SK-N-SH treated with all-trans-retinoic acid at 6 μM for 48 hours (cell line): ENCODE results near the gene DHRS12.
A peak's percentile ranks its signal among the peaks of the same experiment; 100 is the strongest.

Experiments used
- ATAC-seq: fragments of 200-7000 bp; cut with Tn5 transposase; 3 replicates; pipeline ENCODE4 v1.9.1; 2020; ENCODE audit warnings: mild to moderate bottlenecking, moderate library complexity
- ARNTL ChIP-seq: fragments of 450-650 bp; formaldehyde crosslinking; IDR thresholded peaks from 2 replicates; pipeline ENCODE4 v1.5.0; 2020; ENCODE audit warnings: low read depth, mild to moderate bottlenecking, moderate library complexity, borderline replicate concordance
- BACH2 ChIP-seq: fragments of 250-450 bp; sonication (Bioruptor Pico); IDR thresholded peaks from 2 replicates; pipeline ENCODE4 v1.9.0; 2021; ENCODE audit warnings: mild to moderate bottlenecking, borderline replicate concordance
- CSDC2 ChIP-seq: fragments of 250-450 bp; sonication (Bioruptor Pico); IDR thresholded peaks from 2 replicates; pipeline ENCODE4 v1.5.0; 2020; ENCODE audit warnings: mild to moderate bottlenecking, moderate library complexity
- ESRRG ChIP-seq: fragments of 250-450 bp; sonication (Bioruptor Pico); IDR thresholded peaks from 2 replicates; pipeline ENCODE4 v1.6.1; 2021; ENCODE audit warnings: mild to moderate bottlenecking
- GLIS3 ChIP-seq: fragments of 250-450 bp; sonication (Bioruptor Pico); IDR thresholded peaks from 2 replicates; pipeline ENCODE4 v1.5.0; 2020; ENCODE audit warnings: mild to moderate bottlenecking, moderate library complexity
- ISL1 ChIP-seq: fragments of 250-450 bp; sonication (Bioruptor Pico); IDR thresholded peaks from 2 replicates; pipeline ENCODE4 v2.1.2; 2022; ENCODE audit warnings: mild to moderate bottlenecking, moderate library complexity
- POU6F1 ChIP-seq: fragments of 250-450 bp; sonication (Bioruptor Pico); IDR thresholded peaks from 2 replicates; pipeline ENCODE4 v1.8.0; 2021; ENCODE audit warnings: low read depth, mild to moderate bottlenecking, moderate library complexity, borderline replicate concordance
- PPARA ChIP-seq: fragments of 250-450 bp; sonication (Bioruptor Pico); IDR thresholded peaks from 2 replicates; pipeline ENCODE4 v1.5.0; 2020; ENCODE audit warnings: mild to moderate bottlenecking, borderline replicate concordance
- RARB ChIP-seq: fragments of 250-450 bp; sonication (Bioruptor Pico); IDR thresholded peaks from 2 replicates; pipeline ENCODE4 v1.8.0; 2021; ENCODE audit warnings: mild to moderate bottlenecking, moderate library complexity
- SNAI2 ChIP-seq: fragments of 250-450 bp; sonication (Bioruptor Pico); IDR thresholded peaks from 2 replicates; pipeline ENCODE4 v1.5.0; 2020; ENCODE audit warnings: mild to moderate bottlenecking, moderate library complexity
- TCF4 ChIP-seq: fragments of 250-450 bp; sonication (Bioruptor Pico); IDR thresholded peaks from 2 replicates; pipeline ENCODE4 v1.8.0; 2021; ENCODE audit warnings: mild to moderate bottlenecking, moderate library complexity, borderline replicate concordance
- TOX ChIP-seq: fragments of 250-450 bp; sonication (Bioruptor Pico); IDR thresholded peaks from 2 replicates; pipeline ENCODE4 v1.8.0; 2021; ENCODE audit warnings: mild to moderate bottlenecking, moderate library complexity, borderline replicate concordance
- ZC3H10 ChIP-seq: fragments of 250-450 bp; sonication (Bioruptor Pico); IDR thresholded peaks from 2 replicates; pipeline ENCODE4 v1.5.1; 2021; ENCODE audit warnings: mild to moderate bottlenecking, moderate library complexity
- ZFP3 ChIP-seq: fragments of 250-450 bp; sonication (Bioruptor Pico); IDR thresholded peaks from 2 replicates; pipeline ENCODE4 v1.5.0; 2020; ENCODE audit warnings: mild to moderate bottlenecking, moderate library complexity
- ZNF565 ChIP-seq: fragments of 450-650 bp; formaldehyde crosslinking; conservative IDR thresholded peaks from 2 replicates; pipeline ENCODE4 v1.5.0; 2020; ENCODE audit warnings: low read depth, mild to moderate bottlenecking, moderate library complexity
- ZNF70 ChIP-seq: fragments of 450-650 bp; formaldehyde crosslinking; IDR thresholded peaks from 2 replicates; pipeline ENCODE4 v1.5.0; 2020; ENCODE audit warnings: mild to moderate bottlenecking, moderate library complexity
- ZNF8 ChIP-seq: fragments of 450-650 bp; formaldehyde crosslinking; IDR thresholded peaks from 2 replicates; pipeline ENCODE4 v1.5.0; 2020; ENCODE audit warnings: mild to moderate bottlenecking, moderate library complexity
- TF ChIP-seq, protein P1 (sequence below): fragments of 250-450 bp; sonication (Bioruptor Pico); IDR thresholded peaks from 2 replicates; pipeline ENCODE4 v1.5.0; 2020; ENCODE audit warnings: mild to moderate bottlenecking, moderate library complexity
- TF ChIP-seq, protein P2 (sequence below): fragments of 250-450 bp; sonication (Bioruptor Pico); IDR thresholded peaks from 2 replicates; pipeline ENCODE4 v1.8.0; 2020; ENCODE audit warnings: mild to moderate bottlenecking, moderate library complexity, borderline replicate concordance
- TF ChIP-seq, protein P3 (sequence below): fragments of 250-450 bp; sonication (Bioruptor Pico); IDR thresholded peaks from 2 replicates; pipeline ENCODE4 v1.5.1; 2021; ENCODE audit warnings: mild to moderate bottlenecking, moderate library complexity
- TF ChIP-seq, protein P4 (sequence below): fragments of 250-450 bp; sonication (Bioruptor Pico); IDR thresholded peaks from 2 replicates; pipeline ENCODE4 v1.5.1; 2020; ENCODE audit warnings: low read depth, mild to moderate bottlenecking, moderate library complexity

DHRS12 gene

GRCh38 chr13:51833980-51834379 is 30.0 kb upstream of the DHRS12 start:
- ATAC-seq = no peak
- TF ChIP-seq ZNF565 (no peak), TCF4 (no peak), ESRRG (CRISPR knock-in tag) (no peak), ZNF8 (CRISPR knock-in tag) (no peak), ARNTL (CRISPR knock-in tag) (no peak), POU6F1 (no peak), ISL1 (CRISPR knock-in tag) (no peak), SNAI2 (no peak), BACH2 (CRISPR knock-in tag) (no peak), TOX (CRISPR knock-in tag) (no peak), ZC3H10 (CRISPR knock-in tag) (no peak), PPARA (no peak), ZNF70 (CRISPR knock-in tag) (no peak), GLIS3 (CRISPR knock-in tag) (no peak)
- TF ChIP-seq, protein P1, sequence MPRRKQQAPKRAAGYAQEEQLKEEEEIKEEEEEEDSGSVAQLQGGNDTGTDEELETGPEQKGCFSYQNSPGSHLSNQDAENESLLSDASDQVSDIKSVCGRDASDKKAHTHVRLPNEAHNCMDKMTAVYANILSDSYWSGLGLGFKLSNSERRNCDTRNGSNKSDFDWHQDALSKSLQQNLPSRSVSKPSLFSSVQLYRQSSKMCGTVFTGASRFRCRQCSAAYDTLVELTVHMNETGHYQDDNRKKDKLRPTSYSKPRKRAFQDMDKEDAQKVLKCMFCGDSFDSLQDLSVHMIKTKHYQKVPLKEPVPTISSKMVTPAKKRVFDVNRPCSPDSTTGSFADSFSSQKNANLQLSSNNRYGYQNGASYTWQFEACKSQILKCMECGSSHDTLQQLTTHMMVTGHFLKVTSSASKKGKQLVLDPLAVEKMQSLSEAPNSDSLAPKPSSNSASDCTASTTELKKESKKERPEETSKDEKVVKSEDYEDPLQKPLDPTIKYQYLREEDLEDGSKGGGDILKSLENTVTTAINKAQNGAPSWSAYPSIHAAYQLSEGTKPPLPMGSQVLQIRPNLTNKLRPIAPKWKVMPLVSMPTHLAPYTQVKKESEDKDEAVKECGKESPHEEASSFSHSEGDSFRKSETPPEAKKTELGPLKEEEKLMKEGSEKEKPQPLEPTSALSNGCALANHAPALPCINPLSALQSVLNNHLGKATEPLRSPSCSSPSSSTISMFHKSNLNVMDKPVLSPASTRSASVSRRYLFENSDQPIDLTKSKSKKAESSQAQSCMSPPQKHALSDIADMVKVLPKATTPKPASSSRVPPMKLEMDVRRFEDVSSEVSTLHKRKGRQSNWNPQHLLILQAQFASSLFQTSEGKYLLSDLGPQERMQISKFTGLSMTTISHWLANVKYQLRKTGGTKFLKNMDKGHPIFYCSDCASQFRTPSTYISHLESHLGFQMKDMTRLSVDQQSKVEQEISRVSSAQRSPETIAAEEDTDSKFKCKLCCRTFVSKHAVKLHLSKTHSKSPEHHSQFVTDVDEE = no peak
- TF ChIP-seq, protein P2, sequence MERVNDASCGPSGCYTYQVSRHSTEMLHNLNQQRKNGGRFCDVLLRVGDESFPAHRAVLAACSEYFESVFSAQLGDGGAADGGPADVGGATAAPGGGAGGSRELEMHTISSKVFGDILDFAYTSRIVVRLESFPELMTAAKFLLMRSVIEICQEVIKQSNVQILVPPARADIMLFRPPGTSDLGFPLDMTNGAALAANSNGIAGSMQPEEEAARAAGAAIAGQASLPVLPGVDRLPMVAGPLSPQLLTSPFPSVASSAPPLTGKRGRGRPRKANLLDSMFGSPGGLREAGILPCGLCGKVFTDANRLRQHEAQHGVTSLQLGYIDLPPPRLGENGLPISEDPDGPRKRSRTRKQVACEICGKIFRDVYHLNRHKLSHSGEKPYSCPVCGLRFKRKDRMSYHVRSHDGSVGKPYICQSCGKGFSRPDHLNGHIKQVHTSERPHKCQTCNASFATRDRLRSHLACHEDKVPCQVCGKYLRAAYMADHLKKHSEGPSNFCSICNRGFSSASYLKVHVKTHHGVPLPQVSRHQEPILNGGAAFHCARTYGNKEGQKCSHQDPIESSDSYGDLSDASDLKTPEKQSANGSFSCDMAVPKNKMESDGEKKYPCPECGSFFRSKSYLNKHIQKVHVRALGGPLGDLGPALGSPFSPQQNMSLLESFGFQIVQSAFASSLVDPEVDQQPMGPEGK (CRISPR knock-in tag) = no peak
- TF ChIP-seq, protein P3, sequence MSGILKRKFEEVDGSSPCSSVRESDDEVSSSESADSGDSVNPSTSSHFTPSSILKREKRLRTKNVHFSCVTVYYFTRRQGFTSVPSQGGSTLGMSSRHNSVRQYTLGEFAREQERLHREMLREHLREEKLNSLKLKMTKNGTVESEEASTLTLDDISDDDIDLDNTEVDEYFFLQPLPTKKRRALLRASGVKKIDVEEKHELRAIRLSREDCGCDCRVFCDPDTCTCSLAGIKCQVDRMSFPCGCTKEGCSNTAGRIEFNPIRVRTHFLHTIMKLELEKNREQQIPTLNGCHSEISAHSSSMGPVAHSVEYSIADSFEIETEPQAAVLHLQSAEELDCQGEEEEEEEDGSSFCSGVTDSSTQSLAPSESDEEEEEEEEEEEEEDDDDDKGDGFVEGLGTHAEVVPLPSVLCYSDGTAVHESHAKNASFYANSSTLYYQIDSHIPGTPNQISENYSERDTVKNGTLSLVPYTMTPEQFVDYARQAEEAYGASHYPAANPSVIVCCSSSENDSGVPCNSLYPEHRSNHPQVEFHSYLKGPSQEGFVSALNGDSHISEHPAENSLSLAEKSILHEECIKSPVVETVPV (CRISPR knock-in tag) = no peak
- TF ChIP-seq, protein P4, sequence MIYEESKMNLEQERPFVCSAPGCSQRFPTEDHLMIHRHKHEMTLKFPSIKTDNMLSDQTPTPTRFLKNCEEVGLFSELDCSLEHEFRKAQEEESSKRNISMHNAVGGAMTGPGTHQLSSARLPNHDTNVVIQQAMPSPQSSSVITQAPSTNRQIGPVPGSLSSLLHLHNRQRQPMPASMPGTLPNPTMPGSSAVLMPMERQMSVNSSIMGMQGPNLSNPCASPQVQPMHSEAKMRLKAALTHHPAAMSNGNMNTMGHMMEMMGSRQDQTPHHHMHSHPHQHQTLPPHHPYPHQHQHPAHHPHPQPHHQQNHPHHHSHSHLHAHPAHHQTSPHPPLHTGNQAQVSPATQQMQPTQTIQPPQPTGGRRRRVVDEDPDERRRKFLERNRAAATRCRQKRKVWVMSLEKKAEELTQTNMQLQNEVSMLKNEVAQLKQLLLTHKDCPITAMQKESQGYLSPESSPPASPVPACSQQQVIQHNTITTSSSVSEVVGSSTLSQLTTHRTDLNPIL (CRISPR knock-in tag) = no peak

DNA sequence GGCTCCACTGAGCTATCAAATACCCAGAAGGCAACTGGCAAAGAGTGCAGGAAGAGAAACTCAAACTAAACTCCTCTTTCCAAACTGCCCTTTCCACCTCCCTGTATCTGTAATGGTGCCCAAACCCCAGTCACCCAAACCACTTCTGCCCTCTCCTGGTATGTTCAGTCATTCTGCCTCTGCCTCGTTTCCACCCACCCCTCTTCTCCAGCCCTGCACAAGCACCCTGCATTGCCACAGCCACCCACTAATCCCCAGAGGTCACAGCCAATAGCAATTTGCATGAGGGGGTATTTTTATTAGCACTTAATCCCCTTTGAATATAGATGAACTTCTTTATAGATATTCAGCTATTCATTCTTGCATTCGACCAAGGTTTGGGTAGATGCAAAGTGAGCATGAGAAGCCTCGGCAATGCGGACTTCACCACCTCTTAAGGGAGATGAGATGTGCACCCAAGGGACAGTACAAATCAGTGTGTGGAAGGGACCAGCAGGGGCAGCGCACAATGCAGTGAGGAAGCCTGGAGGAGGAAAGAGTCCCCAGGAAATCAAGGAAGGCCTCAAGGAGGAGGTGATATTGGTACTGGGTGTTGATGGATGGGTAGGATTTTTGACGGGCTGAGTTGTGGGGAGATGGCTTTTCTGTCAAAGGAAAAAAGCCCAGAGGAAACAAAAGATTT is 28.6 kb upstream of the DHRS12 start:
- peak; percentile 87 for ATAC-seq
- TF ChIP-seq ZFP3 (peak; percentile 93), RARB (no peak), POU6F1 (no peak)
- TF ChIP-seq, all 23 proteins: peak for 1

DNA sequence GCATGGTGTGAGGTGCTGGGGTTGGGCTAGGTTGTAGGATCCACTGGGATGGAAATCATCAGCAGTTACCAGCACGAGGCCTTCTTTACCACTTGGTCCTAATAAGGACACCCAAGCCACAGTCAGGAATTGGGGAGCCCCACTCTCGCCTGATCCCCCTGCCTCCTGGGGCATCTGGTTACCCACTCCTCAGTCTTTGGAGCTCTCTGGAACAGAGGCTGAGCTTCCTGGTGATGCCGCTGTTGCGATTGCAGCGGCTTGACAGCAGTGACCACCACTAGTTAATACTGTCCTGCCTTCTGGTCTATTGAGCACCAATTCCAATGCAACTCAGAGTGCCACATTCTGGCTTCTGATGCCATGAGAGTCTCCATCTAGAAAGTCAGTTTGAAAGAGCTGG is 27.6 kb upstream of the DHRS12 start:
- ATAC-seq = no peak
- no peak for TF ChIP-seq RARB
- no peak for TF ChIP-seq CSDC2 (CRISPR knock-in tag)
